ENCODE results near the gene LGALS9C. TPM values are rescaled to one million over a fixed set of nuclear protein-coding genes. Genes with fewer than 3 reads are reported as not detected.
"Not testable (repeated sequence)": the region's sequence is repeated elsewhere in the genome, so short reads cannot be mapped to it uniquely, and the experiment has no call there.

LGALS9C gene
- total RNA-seq, 4 donors from 2014 or later, result 0.30 to 0.76 (median 0.30) TPM; not detected in 1

- DNase-seq (ENCODE audit: low spot score in 2 of 2); intact Hi-C loops (cut with DNase I; ENCODE audit: low total_unique reads); H3K4me3 ChIP-seq (ENCODE audit: low read depth, poor library complexity, severe bottlenecking): not testable (repeated sequence)
- WGBS, 2 donors, result 33 to 82% methylated on average over 1 to 3 of the region's 13 CpGs
Measured at GRCh38 chr17:18494250-18494768, 17.7 kb downstream of the LGALS9C start.

- 59 to 60% methylated on average over 5 to 6 of the region's 6 CpGs for WGBS, 2 donors
- H3K4me3 ChIP-seq (ENCODE audit: low read depth, poor library complexity, severe bottlenecking); intact Hi-C loops (cut with DNase I; ENCODE audit: low total_unique reads): not testable (repeated sequence)
- peak in 1 of 2 donors; percentile 8 for DNase-seq (ENCODE audit: low spot score in 2 of 2)
Measured at GRCh38 chr17:18497044-18497443, 20.5 kb downstream of the LGALS9C start.

GRCh38 chr17:18499100-18499499, 22.5 kb downstream of the LGALS9C start:
- DNase-seq (ENCODE audit: low spot score in 2 of 2), result not testable (repeated sequence)
- no CpG with 5 or more reads among the region's 6 CpGs for WGBS, 2 donors

GRCh38 chr17:18499756-18500155, 23.2 kb downstream of the LGALS9C start:
- peak in 1 of 2 donors; percentile 63 for DNase-seq (ENCODE audit: low spot score in 2 of 2)
- intact Hi-C loops (cut with DNase I; ENCODE audit: low total_unique reads); H3K4me3 ChIP-seq (ENCODE audit: low read depth, poor library complexity, severe bottlenecking): not testable (repeated sequence)
- 90% methylated on average over 12 of the region's 15 CpGs; no CpG with 5 or more reads in 1 of the 2 donors for WGBS, 2 donors

More at GRCh38 chr17:18499100-18499499, 22.5 kb downstream of the LGALS9C start:
- H3K4me3 ChIP-seq (ENCODE audit: low read depth, poor library complexity, severe bottlenecking); intact Hi-C loops (cut with DNase I; ENCODE audit: low total_unique reads): not testable (repeated sequence)

GRCh38 chr17:18500281-18500680, 23.7 kb downstream of the LGALS9C start:
- DNase-seq (ENCODE audit: low spot score in 2 of 2); intact Hi-C loops (cut with DNase I; ENCODE audit: low total_unique reads); H3K4me3 ChIP-seq (ENCODE audit: low read depth, poor library complexity, severe bottlenecking): not testable (repeated sequence)
- WGBS, 2 donors, result 33% methylated on average over 1 of the region's 10 CpGs; no CpG with 5 or more reads in 1 of the 2 donors

GRCh38 chr17:18500816-18501215, 24.2 kb downstream of the LGALS9C start:
- H3K4me3 ChIP-seq (ENCODE audit: low read depth, poor library complexity, severe bottlenecking); intact Hi-C loops (cut with DNase I; ENCODE audit: low total_unique reads): not testable (repeated sequence)
- peak in 1 of 2 donors; percentile 72 for DNase-seq (ENCODE audit: low spot score in 2 of 2)
- WGBS, 2 donors, result 23% methylated on average over 9 of the region's 18 CpGs; no CpG with 5 or more reads in 1 of the 2 donors

GRCh38 chr17:18503221-18503620, 26.6 kb downstream of the LGALS9C start:
- DNase-seq (ENCODE audit: low spot score in 2 of 2); H3K4me3 ChIP-seq (ENCODE audit: low read depth, poor library complexity, severe bottlenecking); intact Hi-C loops (cut with DNase I; ENCODE audit: low total_unique reads): not testable (repeated sequence)
- no CpG with 5 or more reads among the region's 5 CpGs for WGBS, 2 donors

GRCh38 chr17:18507729-18508128, 31.1 kb downstream of the LGALS9C start:
- 88 to 89% methylated on average over 2 to 3 of the region's 9 CpGs for WGBS, 2 donors
- DNase-seq (ENCODE audit: low spot score in 2 of 2); intact Hi-C loops (cut with DNase I; ENCODE audit: low total_unique reads); H3K4me3 ChIP-seq (ENCODE audit: low read depth, poor library complexity, severe bottlenecking): not testable (repeated sequence)

GRCh38 chr17:18508667-18509066, 32.1 kb downstream of the LGALS9C start:
- WGBS, 2 donors, result 83 to 95% methylated on average over 3 of the region's 3 CpGs
- DNase-seq (ENCODE audit: low spot score in 2 of 2); H3K4me3 ChIP-seq (ENCODE audit: low read depth, poor library complexity, severe bottlenecking); intact Hi-C loops (cut with DNase I; ENCODE audit: low total_unique reads): not testable (repeated sequence)

- H3K4me3 ChIP-seq (ENCODE audit: low read depth, poor library complexity, severe bottlenecking); intact Hi-C loops (cut with DNase I; ENCODE audit: low total_unique reads); DNase-seq (ENCODE audit: low spot score in 2 of 2): not testable (repeated sequence)
- WGBS, 2 donors, result 71 to 78% methylated on average over 4 to 7 of the region's 8 CpGs
Measured at GRCh38 chr17:18521100-18521499, 44.5 kb downstream of the LGALS9C start.

- WGBS, 2 donors, result 82 to 98% methylated on average over 4 to 7 of the region's 9 CpGs
- H3K4me3 ChIP-seq (ENCODE audit: low read depth, poor library complexity, severe bottlenecking); intact Hi-C loops (cut with DNase I; ENCODE audit: low total_unique reads); DNase-seq (ENCODE audit: low spot score in 2 of 2): not testable (repeated sequence)
Measured at GRCh38 chr17:18525015-18525414, 48.4 kb downstream of the LGALS9C start.

- WGBS, 2 donors, result 72 to 75% methylated on average over 4 of the region's 12 CpGs
- DNase-seq (ENCODE audit: low spot score in 2 of 2); H3K4me3 ChIP-seq (ENCODE audit: low read depth, poor library complexity, severe bottlenecking); intact Hi-C loops (cut with DNase I; ENCODE audit: low total_unique reads): not testable (repeated sequence)
Measured at GRCh38 chr17:18526168-18526800, 49.7 kb downstream of the LGALS9C start.

GRCh38 chr17:18527354-18527753, 50.8 kb downstream of the LGALS9C start:
- DNase-seq (ENCODE audit: low spot score in 2 of 2); intact Hi-C loops (cut with DNase I; ENCODE audit: low total_unique reads); H3K4me3 ChIP-seq (ENCODE audit: low read depth, poor library complexity, severe bottlenecking): not testable (repeated sequence)
- WGBS, 2 donors, result 69 to 84% methylated on average over 8 of the region's 8 CpGs

GRCh38 chr17:18528435-18528834, 51.8 kb downstream of the LGALS9C start:
- H3K4me3 ChIP-seq (ENCODE audit: low read depth, poor library complexity, severe bottlenecking); DNase-seq (ENCODE audit: low spot score in 2 of 2); intact Hi-C loops (cut with DNase I; ENCODE audit: low total_unique reads): not testable (repeated sequence)
- 74 to 92% methylated on average over 2 of the region's 6 CpGs for WGBS, 2 donors

GRCh38 chr17:18528899-18529500, 52.4 kb downstream of the LGALS9C start:
- DNase-seq (ENCODE audit: low spot score in 2 of 2); H3K4me3 ChIP-seq (ENCODE audit: low read depth, poor library complexity, severe bottlenecking); intact Hi-C loops (cut with DNase I; ENCODE audit: low total_unique reads): not testable (repeated sequence)
- 83 to 87% methylated on average over 2 to 4 of the region's 4 CpGs for WGBS, 2 donors
